ENCODE data around the gene SPINK13.
"Not testable (repeated sequence)": the region's sequence is repeated elsewhere in the genome, so short reads cannot be mapped to it uniquely, and the experiment has no call there.

The SPINK13 gene

GRCh38 chr5:148314187-148314586, 45.6 kb downstream of the SPINK13 start:
- no peak for DNase-seq

- no peak for DNase-seq
Observed at GRCh38 chr5:148314731-148315130, 46.1 kb downstream of the SPINK13 start.

- not testable (repeated sequence) for DNase-seq
Observed at GRCh38 chr5:148320011-148320963, 51.7 kb downstream of the SPINK13 start.

- no peak for DNase-seq
Observed at GRCh38 chr5:148333262-148333849, 64.8 kb downstream of the SPINK13 start.

GRCh38 chr5:148335259-148335658, 66.7 kb downstream of the SPINK13 start, which contains the start of gene SPINK9:
Gene SPINK9 (plus strand): TSS chr5:148335559. CDS start chr5:148335614, 55 bp downstream.
- no peak for DNase-seq

All from effector CD4-positive, alpha-beta T cell (primary cell).